IMR-90 (cell line): ENCODE measurements around the gene TSGA10IP. TPM values are rescaled to one million over a fixed set of nuclear protein-coding genes. Genes with fewer than 3 reads are reported as not detected.

ENCODE experiments used
- ATAC-seq: fragments of 200-7000 bp; cut with Tn5 transposase; 2 replicates; pipeline ENCODE4 v1.9.1; 2020; ENCODE audit warnings: low read depth, mild to moderate bottlenecking, moderate library complexity
- BruUV-seq: library from RNA; stranded (reverse); fragments of 400-500 nt; replicated peaks from 2 replicates; lab custom pipeline; 2021; lab: Mats Ljungman, UMichigan
- CTCF ChIA-PET: fragments of 300-600 bp; formaldehyde crosslinking; extraction: SDS; loops from one replicate; lab custom pipeline; 2021; ENCODE audit warnings: antibody characterized with exemption; lab: Yijun Ruan, JAX
- POLR2A ChIA-PET: fragments of 300-600 bp; sonication (Branson Sonifier 250); formaldehyde crosslinking; loops from one replicate; lab custom pipeline; 2022; ENCODE audit warnings: antibody characterized with exemption; ENCODE audit not compliant: unreplicated experiment; lab: Charles Lee
- DNase-seq: peaks from one replicate; pipeline ENCODE4 v3.0.0; 2013
- H2AFZ ChIP-seq: replicated peaks from 2 replicates; pipeline ENCODE3; 2013; ENCODE audit warnings: low read length, mild to moderate bottlenecking; ENCODE audit not compliant: poor library complexity
- H2AK5ac ChIP-seq: 2 replicates; pipeline ENCODE4 v1.6.1; 2013; ENCODE audit warnings: low read depth, low read length, inconsistent platforms
- H2AK9ac ChIP-seq: replicated peaks from 2 replicates; pipeline ENCODE3; 2013; ENCODE audit warnings: mild to moderate bottlenecking, low read depth, low read length, moderate library complexity; ENCODE audit not compliant: poor library complexity
- H2BK120ac ChIP-seq: 2 replicates; pipeline ENCODE4 v1.6.1; 2013; ENCODE audit warnings: low read depth, low read length, inconsistent platforms
- H2BK15ac ChIP-seq: 3 replicates; pipeline ENCODE4 v1.6.1; 2013; ENCODE audit warnings: low read depth, low read length, inconsistent platforms
- H2BK20ac ChIP-seq: 2 replicates; pipeline ENCODE4 v1.6.1; 2013; ENCODE audit warnings: low read depth, mild to moderate bottlenecking, inconsistent platforms, low read length, moderate library complexity
- H2BK5ac ChIP-seq: 2 replicates; pipeline ENCODE4 v1.6.1; 2013; ENCODE audit warnings: mild to moderate bottlenecking, low read depth, low read length, inconsistent platforms; ENCODE audit not compliant: poor library complexity, severe bottlenecking
- H3K14ac ChIP-seq: replicated peaks from 2 replicates; pipeline ENCODE4 v1.6.1; 2013; ENCODE audit warnings: low read depth, low read length, inconsistent platforms
- H3K18ac ChIP-seq: 2 replicates; pipeline ENCODE4 v1.6.1; 2013; ENCODE audit warnings: low read depth, low read length, control low read depth
- H3K23ac ChIP-seq: 2 replicates; pipeline ENCODE4 v1.6.1; 2013; ENCODE audit warnings: low read depth, low read length, inconsistent platforms
- H3K27ac ChIP-seq: 2 replicates; pipeline ENCODE4 v1.5.1; 2013; ENCODE audit warnings: mild to moderate bottlenecking, control low read depth, low read length; ENCODE audit not compliant: insufficient read depth
- H3K27me3 ChIP-seq: 2 replicates; pipeline ENCODE4 v1.6.1; 2013; ENCODE audit warnings: low read length; ENCODE audit not compliant: control insufficient read depth, insufficient read depth
- H3K36me3 ChIP-seq: 2 replicates; pipeline ENCODE4 v1.6.1; 2013; ENCODE audit warnings: low read length, mixed read lengths; ENCODE audit not compliant: control insufficient read depth, insufficient read depth
- H3K4ac ChIP-seq: 2 replicates; pipeline ENCODE4 v1.6.1; 2013; ENCODE audit warnings: low read depth, low read length, inconsistent platforms
- H3K4me1 ChIP-seq: 2 replicates; pipeline ENCODE4 v1.6.1; 2013; ENCODE audit warnings: low read length, mixed read lengths; ENCODE audit not compliant: control insufficient read depth, insufficient read depth
- H3K4me2 ChIP-seq: 2 replicates; pipeline ENCODE4 v1.6.1; 2013; ENCODE audit warnings: low read depth, mild to moderate bottlenecking, control low read depth, low read length, moderate library complexity
- H3K4me3 ChIP-seq: 2 replicates; pipeline ENCODE4 v1.5.1; 2013; ENCODE audit warnings: low read depth, mild to moderate bottlenecking, control low read depth, low read length, moderate library complexity; ENCODE audit not compliant: insufficient read depth
- H3K56ac ChIP-seq: 2 replicates; pipeline ENCODE4 v1.6.1; 2013; ENCODE audit warnings: low read length, inconsistent platforms; ENCODE audit not compliant: insufficient read depth; ENCODE audit errors: extremely low read depth
- H3K79me1 ChIP-seq, 2 experiments: 2 replicates each; pipeline ENCODE4 v1.6.1; 2013; ENCODE audit warnings: low read length in 2 of 2, inconsistent platforms in 1 of 2, low read depth in 1 of 2
- H3K9ac ChIP-seq: 2 replicates; pipeline ENCODE4 v1.6.1; 2013; ENCODE audit warnings: low read depth, low read length, control low read depth
- H3K9me1 ChIP-seq: 2 replicates; pipeline ENCODE4 v1.6.1; 2013; ENCODE audit warnings: low read length, inconsistent platforms; ENCODE audit not compliant: insufficient read depth
- H3K9me3 ChIP-seq: 2 replicates; pipeline ENCODE4 v1.6.1; 2013; ENCODE audit warnings: low read length; ENCODE audit not compliant: control insufficient read depth, insufficient read depth
- H4K20me1 ChIP-seq: 2 replicates; pipeline ENCODE4 v1.6.1; 2013; ENCODE audit warnings: low read length, inconsistent platforms; ENCODE audit not compliant: insufficient read depth
- H4K5ac ChIP-seq: 2 replicates; pipeline ENCODE4 v1.6.1; 2013; ENCODE audit warnings: mild to moderate bottlenecking, low read depth, low read length, control low read depth
- H4K8ac ChIP-seq, 2 experiments: 2 replicates each; pipeline ENCODE4 v1.6.1; 2013; ENCODE audit warnings: low read depth in 2 of 2, low read length in 2 of 2, control low read depth in 1 of 2, inconsistent platforms in 1 of 2
- H4K91ac ChIP-seq: 2 replicates; pipeline ENCODE4 v1.6.1; 2013; ENCODE audit warnings: low read depth, low read length, inconsistent platforms; ENCODE audit not compliant: insufficient read depth
- CEBPB ChIP-seq: IDR thresholded peaks from 2 replicates; pipeline ENCODE4 v1.6.1; 2012; ENCODE audit warnings: low read depth, low read length, improper control_type of control experiment
- CHD1 ChIP-seq: IDR thresholded peaks from 2 replicates; pipeline ENCODE4 v1.6.1; 2012; ENCODE audit warnings: low read depth, low read length, improper control_type of control experiment
- FOS ChIP-seq: fragments of 150-350 bp; IDR thresholded peaks from 2 replicates; pipeline ENCODE4 v1.6.1; 2016; ENCODE audit warnings: low read depth, low read length
- MAFK ChIP-seq: IDR thresholded peaks from 2 replicates; pipeline ENCODE4 v1.6.1; 2012; ENCODE audit warnings: low read depth, low read length, improper control_type of control experiment
- MAZ ChIP-seq: IDR thresholded peaks from 2 replicates; pipeline ENCODE4 v1.6.1; 2012; ENCODE audit warnings: low read depth, mild to moderate bottlenecking, low read length, improper control_type of control experiment, moderate library complexity, borderline replicate concordance
- MXI1 ChIP-seq: IDR thresholded peaks from 2 replicates; pipeline ENCODE4 v1.6.1; 2012; ENCODE audit warnings: low read depth, mild to moderate bottlenecking, low read length, moderate library complexity, borderline replicate concordance
- NFE2L2 ChIP-seq: fragments of 150-350 bp; IDR thresholded peaks from 2 replicates; pipeline ENCODE4 v1.6.1; 2016; ENCODE audit warnings: low read depth, mild to moderate bottlenecking, low read length
- POLR2A ChIP-seq: IDR thresholded peaks from 2 replicates; pipeline ENCODE4 v1.6.1; 2012; ENCODE audit warnings: mild to moderate bottlenecking, low read depth, low read length
- RAD21 ChIP-seq: IDR thresholded peaks from 2 replicates; pipeline ENCODE4 v1.6.1; 2012; ENCODE audit warnings: low read length, improper control_type of control experiment
- RCOR1 ChIP-seq: IDR thresholded peaks from 2 replicates; pipeline ENCODE4 v1.6.1; 2012; ENCODE audit warnings: mild to moderate bottlenecking, low read length, improper control_type of control experiment; ENCODE audit not compliant: insufficient replicate concordance
- RFX5 ChIP-seq: IDR thresholded peaks from 2 replicates; pipeline ENCODE4 v1.8.0; 2012; ENCODE audit warnings: low read depth, mild to moderate bottlenecking, low read length, moderate library complexity
- SMC3 ChIP-seq: fragments of 150-350 bp; IDR thresholded peaks from 2 replicates; pipeline ENCODE4 v1.6.1; 2016; ENCODE audit warnings: low read depth, mild to moderate bottlenecking, antibody characterized with exemption, low read length, moderate library complexity
- USF2 ChIP-seq: fragments of 150-350 bp; IDR thresholded peaks from 2 replicates; pipeline ENCODE4 v1.6.1; 2017; ENCODE audit warnings: mild to moderate bottlenecking, antibody characterized with exemption, low read length, low read depth
- WGBS, 2 experiments: methylation state at CpG; one replicate each; pipeline versions ENCODE4 v1.1.5 to v1.1.7; 2013; ENCODE audit warnings: missing lambda C conversion rate in 2 of 2; ENCODE audit not compliant: insufficient read length in 1 of 2; ENCODE audit errors: extremely low coverage in 2 of 2; 5-methylcytosine and 5-hydroxymethylcytosine counted together
- dilution Hi-C: fragments of 300-500 bp; cut with HindIII; formaldehyde crosslinking; loops from one replicate; pipeline ENCODE4 v1.14.3; 2018; ENCODE audit warnings: low sequenced_read_pairs; ENCODE audit not compliant: unreplicated experiment
- in situ Hi-C: fragments of 300-500 bp; cut with MboI; formaldehyde crosslinking; loops from 3 replicates; pipeline ENCODE4 v1.14.3; 2019; ENCODE audit warnings: low sequenced_read_pairs, inconsistent platforms, mixed read lengths
- intact Hi-C: fragments of 100-400 bp; cut with micrococcal nuclease; formaldehyde crosslinking; loops from 2 replicates; pipeline ENCODE4 v1.10.0; 2022
- polyA plus RNA-seq, 3 experiments: library from polyadenylated mRNA; depleted of rRNA; stranded (reverse); fragments of >200 nt; gene quantifications; 2 replicates each; pipeline ENCODE4 v1.2.3, GENCODE V29; 2012; ENCODE audit warnings: low replicate concordance in 1 of 3
- total RNA-seq: library from RNA; depleted of rRNA; stranded (reverse); fragments of >200 nt; gene quantifications from 2 replicates; pipeline ENCODE4 v1.2.3, GENCODE V29; 2012

The TSGA10IP gene
- total and polyA plus RNA-seq, 2 of the 4 experiments (the other 2 are of a cell fraction) = 0.21 TPM; not detected in 1

GRCh38 chr11:65977621-65978390 is 32.5 kb downstream of the TSGA10IP start:
- WGBS, 2 experiments = 87% methylated on average over 19 of the region's 29 CpGs; no CpG with 5 or more reads in 1 of the 2 experiments
- intact Hi-C loops = no loop called here
- dilution Hi-C loops = no loop called here
- Histone ChIP-seq H3K27me3 (no peaks in the 10 kb centered on the region), H3K4me1 (0 out of 2 replicates have a peak, but pooled peaks cover 2% of the 10 kb centered on the region), H3K9ac (no peak overlapping the region), H2BK15ac (no peak overlapping the region), H3K36me3 (peaks cover 39% of the 10 kb centered on the region), H3K4me2 (no peak overlapping the region), H3K56ac (no peak overlapping the region), H3K23ac (no peak overlapping the region), H4K20me1 (no peaks in the 10 kb centered on the region), H3K79me1 (peaks cover 0 to 14% of the 10 kb centered on the region in 2 experiments; a peak in 1 of 4 replicates), H4K8ac (no peak overlapping the region), H2AK5ac (no peak overlapping the region), H4K5ac (no peak overlapping the region), H2BK120ac (no peak overlapping the region), H3K9me3 (no peaks in the 10 kb centered on the region), H3K4ac (no peak overlapping the region), H3K9me1 (no peaks in the 10 kb centered on the region), H2BK5ac (no peak overlapping the region), H3K4me3 (no peak overlapping the region), H2AK9ac (no peak overlapping the region), H2AFZ (no peak overlapping the region), H3K14ac (no peak overlapping the region), H4K91ac (no peak overlapping the region), H3K27ac (no peak overlapping the region), H3K18ac (no peak overlapping the region), H2BK20ac (no peak overlapping the region)
- in situ Hi-C loops = no loop called here
- TF ChIP-seq RFX5 (no peak), FOS (no peak), POLR2A (no peak), USF2 (no peak), MXI1 (no peak), CEBPB (no peak), CHD1 (no peak), RAD21 (no peak), SMC3 (no peak), MAFK (no peak), NFE2L2 (no peak), MAZ (no peak), RCOR1 (no peak)
- ChIA-PET POLR2A (no interaction called here), CTCF (no interaction called here)
- DNase-seq (no peak), ATAC-seq (no peak)
- no TSS peak for BruUV-seq
